Embryonic facial prominence (tissue), 1 donor: ENCODE data around the gene SDC4.

Source experiments
- DNase-seq: peaks from one replicate; pipeline ENCODE4 v3.0.0-alpha.2; 2016; ENCODE audit errors: extremely low spot score

SDC4 gene

GRCh38 chr20:45318948-45319347 lies 29.3 kb downstream of the SDC4 start:
- no peak for DNase-seq

GRCh38 chr20:45318386-45318939 lies 29.8 kb downstream of the SDC4 start:
- DNase-seq: no peak

DNA sequence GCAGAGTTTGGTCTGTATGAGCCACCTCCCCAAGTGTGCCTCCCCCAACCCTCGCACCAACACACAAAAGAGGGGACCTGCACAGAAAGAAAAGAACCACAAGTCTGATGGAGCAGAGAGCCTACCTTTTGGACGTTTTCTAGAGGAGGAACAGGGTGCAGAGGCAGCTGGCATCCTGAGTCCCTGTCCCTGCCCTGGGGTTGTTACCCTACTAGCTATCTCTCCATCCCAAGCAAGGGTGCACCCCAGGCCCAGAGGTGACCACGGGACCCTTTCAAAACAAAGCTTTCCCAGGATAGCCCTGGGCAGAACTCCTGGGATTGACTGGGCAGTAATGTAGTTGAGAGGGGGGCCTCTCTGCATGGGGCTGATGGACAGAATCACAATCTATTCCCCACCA lies 30.4 kb downstream of the SDC4 start:
- DNase-seq: no peak

GRCh38 chr20:45316150-45317080 lies 31.8 kb downstream of the SDC4 start:
- DNase-seq: no peak

DNA sequence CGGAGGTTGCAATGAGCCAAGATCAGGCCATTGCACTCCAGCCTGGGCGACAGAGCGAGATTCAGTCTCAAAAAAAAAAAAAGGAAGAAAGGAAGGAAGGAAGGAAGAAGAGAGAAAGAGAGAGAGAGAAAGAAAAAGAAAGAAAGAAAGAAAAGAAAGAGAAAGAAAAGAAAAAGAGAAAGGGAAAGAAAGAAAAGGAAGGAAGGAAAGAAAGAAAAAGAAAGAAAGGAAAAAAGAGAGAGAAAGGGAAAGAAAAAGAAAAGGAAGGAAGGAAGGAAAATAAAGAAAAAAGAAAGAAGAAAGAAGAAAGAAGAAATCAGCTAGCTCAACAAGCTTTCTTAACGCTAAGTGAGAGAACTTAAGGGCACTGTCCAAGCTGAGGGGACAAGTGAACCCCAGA lies 32.6 kb downstream of the SDC4 start:
- DNase-seq: no peak

- no peak for DNase-seq
Observed at GRCh38 chr20:45313943-45314342, 34.3 kb downstream of the SDC4 start.

DNA sequence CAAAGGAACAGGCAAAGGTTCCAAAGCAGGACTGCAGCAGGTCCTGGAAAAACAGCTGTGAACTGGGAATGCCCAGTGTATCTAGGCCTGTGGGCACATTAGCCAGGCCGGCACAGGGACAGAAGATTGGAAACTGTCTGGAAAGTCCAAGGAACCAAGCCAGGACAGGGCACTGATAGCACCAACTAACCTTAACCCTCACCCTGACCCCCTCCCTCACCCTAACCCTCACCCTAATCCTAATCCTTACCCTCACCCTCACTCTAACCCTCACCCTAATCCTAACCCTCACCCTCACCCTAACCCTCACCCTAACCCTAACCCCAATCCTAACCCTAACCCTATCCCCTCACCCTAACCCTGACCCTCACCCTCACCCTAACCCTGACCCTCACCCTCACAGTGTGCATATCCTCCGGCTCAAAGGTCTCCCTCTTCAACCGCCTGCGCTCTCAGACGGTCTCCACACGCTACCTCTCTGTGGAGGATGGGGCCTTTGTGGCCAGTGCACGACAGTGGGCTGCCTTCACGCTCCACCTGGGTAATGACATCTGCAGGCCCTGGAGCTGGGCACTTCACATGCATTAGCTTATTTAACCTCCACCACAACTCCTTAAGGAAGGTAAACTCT lies 35.0 kb downstream of the SDC4 start:
- no peak for DNase-seq

GRCh38 chr20:45312241-45312640 lies 36.0 kb downstream of the SDC4 start:
- no peak for DNase-seq

DNA sequence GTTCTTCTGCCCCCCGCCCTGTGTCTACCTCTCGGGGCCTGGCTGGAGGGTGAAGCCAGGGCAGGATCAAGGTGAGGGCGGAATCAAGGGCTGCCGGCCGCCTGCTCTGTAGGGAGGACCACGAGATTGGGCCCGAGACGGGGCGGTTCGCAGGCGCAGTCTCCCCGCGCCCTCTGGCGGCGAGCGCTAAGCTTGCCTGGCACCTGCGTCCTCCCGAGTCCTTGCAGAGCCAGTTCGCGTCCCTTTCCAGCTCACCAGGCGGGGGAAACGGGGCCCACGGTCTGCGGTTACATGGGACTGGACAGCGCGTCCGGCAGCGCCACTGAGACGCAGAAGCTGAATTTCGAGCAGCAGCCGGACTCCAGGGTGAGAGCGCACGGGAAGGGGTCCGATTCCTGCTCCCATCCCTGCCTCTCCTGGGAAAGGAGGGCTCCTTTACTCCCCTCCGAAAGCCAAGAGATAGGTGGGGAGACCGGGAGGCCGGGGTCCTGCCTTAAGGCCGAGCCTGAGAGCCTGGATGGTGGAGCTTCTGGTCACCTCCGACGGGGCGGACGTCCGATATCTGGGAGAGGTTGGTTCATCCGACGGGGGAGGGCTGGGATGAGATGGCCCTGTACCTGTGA lies 36.5 kb downstream of the SDC4 start:
- DNase-seq: no peak

DNA sequence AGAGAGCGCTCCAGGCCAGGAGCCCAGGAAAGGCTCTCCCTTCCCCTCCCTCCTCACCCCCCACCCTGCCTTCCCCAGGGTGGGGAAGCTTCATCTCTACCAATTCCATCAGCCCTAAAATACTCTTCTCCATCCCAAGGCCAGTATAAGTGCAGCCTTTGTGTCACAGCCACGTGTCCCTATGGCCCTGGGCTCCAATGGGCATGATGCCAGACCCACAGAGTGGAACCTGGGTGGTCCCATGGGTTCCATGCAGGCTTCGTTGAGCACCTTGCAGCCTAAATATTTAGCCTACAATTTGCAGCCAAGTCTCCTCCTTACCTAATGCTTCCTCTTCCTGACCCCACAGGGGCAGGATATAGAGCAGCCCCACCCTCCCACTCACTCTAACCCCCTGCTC lies 39.1 kb downstream of the SDC4 start:
- no peak for DNase-seq

DNA sequence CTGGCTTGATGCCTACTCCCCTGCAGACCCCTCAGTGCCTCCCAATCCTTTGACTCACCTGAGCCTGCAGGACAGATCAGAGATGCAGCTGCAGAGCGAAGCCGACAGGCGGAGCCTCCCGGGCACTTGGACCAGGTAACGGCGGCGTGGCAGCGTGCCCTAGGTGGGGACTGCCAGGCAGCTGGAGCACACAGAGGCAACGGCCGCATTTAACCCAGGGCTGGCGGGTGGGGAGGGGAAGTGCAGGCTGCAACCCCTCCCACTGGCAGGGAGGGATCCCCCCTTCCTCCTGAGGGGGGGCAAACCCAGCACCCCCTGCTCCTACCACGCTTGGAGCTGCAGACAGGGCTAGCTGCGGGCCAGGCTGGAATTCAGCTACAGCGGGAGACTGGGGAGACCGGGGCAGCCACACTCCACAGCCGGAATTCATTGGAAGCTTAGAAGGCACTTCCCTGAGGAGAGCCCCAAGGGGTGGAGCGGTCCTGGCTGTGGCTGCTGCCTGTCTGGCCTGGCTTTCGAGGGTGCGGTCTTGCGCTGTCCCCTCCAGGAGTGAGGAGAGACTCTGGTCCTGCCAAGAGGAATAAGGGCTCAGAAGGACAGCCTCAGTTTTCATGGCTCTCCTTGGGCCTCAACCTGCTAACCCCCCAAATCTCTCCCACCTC lies 40.0 kb downstream of the SDC4 start, which contains the start of gene MATN4:
TSS of gene MATN4 (minus strand) at position 183 of the 662 bp plus-strand sequence. CDS start 2,717 bp downstream, outside the sequence.
- DNase-seq: no peak

DNA sequence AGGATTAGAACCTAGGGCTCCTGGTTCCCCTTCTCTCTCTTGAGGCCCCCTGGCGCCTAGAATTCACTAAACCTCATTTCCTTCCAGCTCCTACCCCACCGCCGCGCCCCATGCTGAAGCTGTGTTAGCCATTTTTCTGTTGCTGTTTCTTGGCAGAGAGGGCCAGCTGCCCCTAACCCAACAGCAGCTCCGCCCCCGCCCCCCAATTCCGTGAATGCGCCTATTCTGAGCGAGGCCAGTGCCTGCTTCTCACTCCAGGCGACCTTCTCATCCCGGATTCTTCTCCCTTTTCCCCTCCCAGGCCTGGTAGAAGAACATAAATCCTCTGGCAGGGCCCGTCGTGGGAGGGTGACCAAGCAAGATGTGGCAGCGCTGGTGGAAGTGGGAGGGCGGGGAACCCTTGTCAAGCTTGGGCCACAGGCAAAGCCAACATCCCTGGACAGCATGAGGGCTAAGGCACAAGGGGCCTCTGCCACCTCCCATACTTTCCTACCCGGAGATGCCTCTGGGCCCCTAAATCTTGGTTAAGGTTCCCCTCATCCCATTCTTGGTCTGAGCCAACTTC lies 41.1 kb downstream of the SDC4 start:
- DNase-seq: no peak

DNA sequence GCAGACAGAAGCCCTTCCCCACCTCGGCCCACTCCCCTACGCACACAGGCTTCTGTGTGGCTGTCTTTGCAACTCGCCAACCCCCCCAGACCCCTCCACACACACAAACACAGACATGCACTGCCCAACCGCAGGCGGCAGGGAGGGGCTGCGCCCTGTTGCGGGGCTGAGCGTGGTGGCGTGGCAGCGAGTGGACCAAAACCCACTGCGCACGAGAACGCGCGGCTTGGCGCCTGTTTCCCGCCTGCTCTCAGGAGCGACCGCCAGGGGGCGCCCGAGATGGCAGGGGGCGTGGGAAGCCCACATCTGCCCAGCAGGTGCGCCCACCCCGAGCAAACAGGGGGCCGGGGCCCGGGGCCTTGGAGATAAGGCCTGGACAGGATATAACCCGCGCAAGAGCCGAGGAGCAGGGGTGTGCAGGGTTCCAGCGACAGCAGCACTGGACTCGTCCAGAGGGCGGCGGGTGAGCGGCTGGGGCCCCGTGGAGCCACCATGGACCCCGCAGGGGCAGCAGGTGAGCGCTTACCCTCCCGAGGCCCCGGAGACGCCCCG lies 41.7 kb downstream of the SDC4 start, which contains the start of gene RBPJL:
TSS of gene RBPJL (plus strand) at position 410 of the 552 bp plus-strand sequence. CDS start at position 493, 83 bp downstream.
- DNase-seq: no peak

GRCh38 chr20:45305262-45305661 lies 43.0 kb downstream of the SDC4 start:
- no peak for DNase-seq

GRCh38 chr20:45304464-45304999 lies 43.7 kb downstream of the SDC4 start:
- no peak for DNase-seq

DNA sequence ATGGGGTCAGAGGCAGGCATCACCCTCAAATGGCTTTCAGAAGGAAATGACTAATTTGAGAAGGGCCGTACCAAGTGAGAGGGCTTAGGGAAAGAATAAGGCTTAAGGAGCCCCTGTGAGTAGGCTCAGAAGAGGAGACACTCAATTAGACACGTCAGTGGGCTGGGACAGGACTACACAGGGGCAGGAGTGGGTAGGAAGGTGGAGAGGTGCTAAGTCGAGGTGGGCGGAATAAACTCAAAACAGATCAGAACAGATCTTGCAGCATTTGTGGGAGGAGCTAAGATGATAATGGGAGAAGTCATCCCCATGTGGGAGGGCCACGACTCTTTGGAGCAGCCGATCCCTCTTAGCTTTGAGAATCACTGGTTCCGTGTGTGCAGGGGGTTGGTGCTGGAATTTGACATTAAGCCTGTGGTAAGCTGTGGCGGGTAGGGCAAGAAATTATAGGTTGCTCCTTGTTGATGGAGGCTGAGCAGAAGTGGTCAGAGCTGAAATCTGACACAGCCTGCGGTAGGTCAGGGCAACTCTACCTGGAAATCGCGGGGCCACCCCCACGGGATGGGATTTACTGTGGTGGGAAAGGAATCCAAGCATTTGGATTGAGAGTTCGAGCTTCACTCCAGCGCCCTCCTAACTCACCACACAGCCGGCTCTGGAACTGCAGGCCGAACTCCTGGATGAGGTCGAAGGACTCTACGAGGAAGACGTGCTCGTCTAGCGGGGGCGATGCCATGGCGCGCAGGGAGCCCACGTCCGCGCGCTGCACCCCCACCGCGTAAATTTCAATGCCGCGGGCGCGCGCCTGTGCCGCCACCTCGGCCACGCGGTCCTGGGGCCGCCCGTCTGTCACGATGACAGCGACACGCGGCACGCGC lies 44.4 kb downstream of the SDC4 start:
- DNase-seq: no peak

DNA sequence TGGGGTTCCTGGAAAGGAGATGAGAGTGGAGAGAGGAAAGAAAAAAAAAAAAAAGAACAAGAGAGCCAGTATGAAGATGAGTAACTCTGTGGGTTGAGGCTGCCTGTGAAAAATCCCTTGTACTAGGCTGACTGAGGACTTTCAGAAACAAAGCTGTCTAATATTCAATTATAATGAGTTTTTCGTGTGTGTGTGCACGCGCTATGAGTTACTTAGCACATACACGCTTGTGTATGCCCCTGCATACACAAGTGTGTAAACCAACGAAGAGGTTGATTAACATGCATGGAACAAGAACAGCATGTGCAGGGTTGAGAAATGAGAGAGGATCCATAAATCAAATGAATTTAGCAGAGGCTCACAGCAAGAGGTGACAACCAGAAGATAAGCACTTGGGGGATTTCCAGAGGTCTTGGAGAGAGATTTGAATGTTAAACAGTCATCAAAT lies 46.4 kb downstream of the SDC4 start:
- no peak for DNase-seq

- no peak for DNase-seq
Observed at GRCh38 chr20:45300961-45301360, 47.3 kb downstream of the SDC4 start.

- no peak for DNase-seq
Observed at GRCh38 chr20:45299786-45300185, 48.4 kb downstream of the SDC4 start.
